ENCODE data around the gene FGFR4.

- TF ChIP-seq ELF1 (IDR thresholded peaks at IDR 0.05) (no peak), TCF12 (IDR thresholded peaks at IDR 0.05) (no peak), MAX (IDR thresholded peaks at IDR 0.05; ENCODE audit: low read depth) (no peak), CTCF (IDR thresholded peaks at IDR 0.05) (no peak), YY1 (IDR thresholded peaks at IDR 0.05; ENCODE audit: low read depth) (no peak), JUND (IDR thresholded peaks at IDR 0.05) (no peak), MXI1 (IDR thresholded peaks at IDR 0.05; ENCODE audit: low read depth, low read length) (no peak)
These were observed 56.1 kb downstream of the FGFR4 start for GRCh38 chr5:177142778-177143177.
